GM21576 (cell line): ENCODE measurements around the gene TMEM86B.
"Not testable (repeated sequence)": the region's sequence is repeated elsewhere in the genome, so short reads cannot be mapped to it uniquely, and the experiment has no call there.

ENCODE experiments used
- ATAC-seq: cut with Tn5 transposase; IDR thresholded peaks from one replicate; pipeline ENCODE4 v1.9.1; 2021; ENCODE audit warnings: mild to moderate bottlenecking, moderate library complexity; ENCODE audit not compliant: unreplicated experiment

TMEM86B gene

GRCh38 chr19:55242517-55242916 is 14.0 kb upstream of the TMEM86B start:
- ATAC-seq: no peak

GRCh38 chr19:55241935-55242464 is 13.4 kb upstream of the TMEM86B start:
- ATAC-seq: no peak

DNA sequence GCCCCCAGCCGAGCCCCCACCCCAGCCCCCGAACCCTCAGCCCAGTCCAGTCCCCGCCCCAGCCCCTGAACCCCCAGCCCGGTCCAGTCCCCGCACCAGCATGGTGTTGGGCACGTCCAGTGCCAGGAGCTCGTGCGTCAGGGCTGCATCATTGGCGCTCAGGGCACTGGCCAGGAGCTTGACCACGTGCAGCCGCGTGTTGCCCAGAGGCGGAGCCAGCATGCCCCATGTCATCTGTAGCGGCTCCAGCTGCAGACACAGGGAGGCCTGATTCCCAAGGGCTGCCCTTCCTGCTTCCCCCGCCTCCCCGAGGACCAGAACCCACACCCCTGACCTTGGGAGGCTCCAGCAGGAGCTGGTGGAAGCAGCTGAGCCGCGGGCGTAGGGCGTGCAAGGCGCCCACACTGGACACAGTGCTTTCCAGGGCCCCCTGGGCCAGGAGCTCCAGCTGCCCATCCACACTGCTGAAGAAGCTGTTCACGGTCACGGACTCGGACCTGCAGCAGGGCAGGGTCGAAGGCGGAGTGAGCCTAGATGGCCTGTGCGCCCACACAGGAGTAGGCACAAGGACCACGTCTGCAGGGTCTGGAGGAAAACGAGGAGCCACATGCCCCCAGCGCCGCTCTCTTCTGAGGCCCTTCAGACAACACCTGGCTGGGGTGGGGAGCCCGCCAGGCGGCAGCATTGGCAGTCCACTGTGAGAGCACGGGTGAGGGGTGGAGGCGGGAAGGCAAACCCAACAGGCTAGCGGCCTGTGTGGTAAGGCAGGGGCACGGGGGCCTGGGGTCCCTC is 12.8 kb upstream of the TMEM86B start:
- no peak for ATAC-seq

DNA sequence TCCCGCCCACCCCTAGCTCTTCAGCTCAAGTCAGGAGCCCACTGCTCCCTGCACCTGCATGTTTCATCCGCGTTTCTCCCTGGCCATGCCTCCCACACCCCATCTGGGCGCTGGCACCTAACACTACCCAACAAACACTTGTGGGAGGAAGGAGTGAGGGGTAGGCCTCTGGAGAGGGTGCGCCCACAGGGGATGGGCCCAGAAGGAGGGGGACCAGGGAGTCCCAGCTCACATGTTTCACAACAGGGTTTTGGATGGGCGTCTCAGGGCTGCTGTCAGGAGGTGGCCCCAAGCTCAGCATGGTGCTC is 12.1 kb upstream of the TMEM86B start:
- no peak for ATAC-seq

- no peak for ATAC-seq
These were observed 10.4 kb upstream of the TMEM86B start for GRCh38 chr19:55239004-55239403.

DNA sequence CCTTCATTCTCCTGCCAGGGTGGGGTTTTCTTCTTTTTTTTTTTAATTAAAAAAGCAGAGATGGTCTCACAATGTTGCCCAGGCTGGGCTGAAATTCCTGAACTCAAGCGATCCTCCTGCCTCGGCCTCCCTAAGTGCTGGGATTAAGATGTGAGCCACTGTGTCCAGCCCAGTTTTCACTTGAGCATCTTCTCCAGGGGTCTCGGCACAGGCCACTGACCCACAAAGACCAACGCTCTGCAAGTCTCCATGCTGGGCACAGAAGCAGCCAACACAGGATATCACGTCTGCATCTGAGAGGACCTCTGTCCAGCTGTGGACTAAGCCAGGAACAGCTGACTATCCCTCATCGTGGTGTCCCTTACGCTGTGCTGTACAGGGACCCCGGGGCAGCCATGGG is 9.5 kb upstream of the TMEM86B start:
- ATAC-seq: no peak

GRCh38 chr19:55232986-55233385 is 4.4 kb upstream of the TMEM86B start:
- no peak for ATAC-seq

GRCh38 chr19:55232286-55232602 is 3.7 kb upstream of the TMEM86B start:
- no peak for ATAC-seq

DNA sequence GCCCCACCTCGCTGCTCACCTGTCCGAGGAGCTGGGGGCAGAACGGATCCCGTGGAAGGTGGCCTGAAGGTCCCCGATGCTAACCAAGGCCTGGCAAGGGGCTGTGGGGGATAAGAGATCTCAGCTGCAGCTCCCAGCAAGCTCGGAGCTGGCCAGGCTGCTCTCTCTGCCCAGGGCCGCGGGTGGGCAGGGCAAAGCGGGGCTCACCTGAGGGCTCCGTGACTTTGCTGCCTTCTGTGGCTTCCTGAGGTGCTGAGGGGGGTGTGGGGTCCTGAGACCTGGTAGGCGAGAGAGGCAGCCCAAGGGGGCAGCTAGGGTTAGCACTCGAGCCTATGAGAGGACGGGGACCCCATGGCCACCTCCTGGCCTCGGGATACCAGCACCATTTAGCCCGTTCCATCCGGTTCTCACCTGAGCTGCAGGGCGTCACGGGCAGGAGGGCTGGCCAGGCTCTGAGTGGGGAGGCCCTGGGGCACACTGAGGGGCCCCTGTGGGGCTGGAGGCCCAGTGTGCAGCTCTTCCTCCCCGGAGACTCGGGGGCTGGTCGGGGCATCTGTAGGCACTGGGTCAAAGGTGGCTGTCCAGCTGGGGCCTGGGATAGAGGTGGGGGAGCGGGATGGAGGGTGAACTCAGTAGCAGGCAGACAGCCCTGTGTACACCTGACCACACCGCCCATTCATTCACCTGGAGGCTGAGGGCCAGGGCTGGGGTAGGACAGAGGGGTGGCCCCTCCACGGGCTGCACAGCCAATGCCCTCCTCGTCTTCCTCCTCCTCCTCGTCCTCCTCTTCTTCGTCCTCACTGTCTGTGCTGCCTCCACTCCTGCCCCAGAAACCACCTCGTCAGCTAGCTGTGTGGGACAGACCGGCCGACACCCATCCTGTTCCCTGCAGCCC is 3.1 kb upstream of the TMEM86B start:
- ATAC-seq: no peak

- no peak for ATAC-seq
These were observed 2.2 kb upstream of the TMEM86B start for GRCh38 chr19:55230780-55231179.

DNA sequence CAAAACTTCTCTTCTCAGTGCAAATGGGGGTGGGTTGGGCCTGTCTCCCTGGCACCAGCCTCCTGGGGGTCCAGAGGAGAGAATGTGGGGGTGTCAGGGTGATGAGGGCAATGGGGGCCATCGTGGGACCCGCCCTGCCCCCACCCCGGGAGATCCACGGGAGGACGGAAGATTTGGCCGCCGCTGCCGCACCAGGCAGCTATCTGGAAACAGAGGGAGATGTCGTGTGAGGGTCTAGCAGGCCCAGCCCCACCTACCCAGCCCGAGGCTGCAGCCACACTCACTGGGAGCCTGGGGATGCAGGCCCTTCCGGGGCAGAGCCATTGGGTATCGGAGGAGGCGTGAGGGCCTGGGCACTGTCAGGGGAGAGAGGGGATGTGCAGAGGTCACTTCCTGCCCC is 1.8 kb upstream of the TMEM86B start:
- no peak for ATAC-seq

DNA sequence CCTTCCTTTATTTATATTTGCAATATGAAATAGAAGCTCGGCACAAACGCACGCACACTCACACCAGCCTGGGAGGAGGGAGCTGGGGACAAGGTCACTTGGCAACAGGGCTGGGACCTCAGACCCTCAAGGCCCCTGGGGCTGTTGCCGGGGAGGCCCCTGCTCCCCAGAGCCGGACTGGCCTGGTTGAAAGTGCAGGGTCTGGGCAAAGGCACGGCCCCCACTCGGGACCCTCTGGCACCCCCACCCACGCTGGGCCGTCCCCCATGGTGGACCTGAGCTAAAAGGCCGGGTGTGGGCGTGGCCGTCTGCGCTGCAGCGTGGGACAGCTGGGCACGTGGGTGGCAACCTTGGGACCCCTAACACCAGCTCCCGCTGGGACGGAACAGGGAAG is 1.2 kb upstream of the TMEM86B start:
- ATAC-seq: no peak

- ATAC-seq: no peak
These were observed 704 bp upstream of the TMEM86B start for GRCh38 chr19:55229145-55229788.

DNA sequence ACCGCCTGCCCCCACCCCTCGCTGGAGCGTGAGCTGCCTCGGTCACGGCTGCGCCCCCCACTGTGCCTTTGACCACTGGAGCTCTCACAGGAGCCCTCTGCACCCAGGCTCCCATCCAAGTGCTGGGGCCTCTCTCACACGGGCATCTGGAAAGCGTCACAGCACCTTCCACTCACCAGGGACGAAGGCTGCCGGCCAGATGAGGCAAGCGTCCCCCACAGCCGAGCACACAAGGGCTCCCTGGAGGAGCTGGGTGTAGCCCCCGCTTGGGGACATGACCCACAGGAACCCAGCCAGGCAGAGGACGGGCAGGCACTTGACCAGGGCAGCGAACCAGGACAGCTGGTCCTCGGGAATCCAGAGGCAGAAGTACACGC is 560 bp downstream of the TMEM86B start:
- no peak for ATAC-seq

DNA sequence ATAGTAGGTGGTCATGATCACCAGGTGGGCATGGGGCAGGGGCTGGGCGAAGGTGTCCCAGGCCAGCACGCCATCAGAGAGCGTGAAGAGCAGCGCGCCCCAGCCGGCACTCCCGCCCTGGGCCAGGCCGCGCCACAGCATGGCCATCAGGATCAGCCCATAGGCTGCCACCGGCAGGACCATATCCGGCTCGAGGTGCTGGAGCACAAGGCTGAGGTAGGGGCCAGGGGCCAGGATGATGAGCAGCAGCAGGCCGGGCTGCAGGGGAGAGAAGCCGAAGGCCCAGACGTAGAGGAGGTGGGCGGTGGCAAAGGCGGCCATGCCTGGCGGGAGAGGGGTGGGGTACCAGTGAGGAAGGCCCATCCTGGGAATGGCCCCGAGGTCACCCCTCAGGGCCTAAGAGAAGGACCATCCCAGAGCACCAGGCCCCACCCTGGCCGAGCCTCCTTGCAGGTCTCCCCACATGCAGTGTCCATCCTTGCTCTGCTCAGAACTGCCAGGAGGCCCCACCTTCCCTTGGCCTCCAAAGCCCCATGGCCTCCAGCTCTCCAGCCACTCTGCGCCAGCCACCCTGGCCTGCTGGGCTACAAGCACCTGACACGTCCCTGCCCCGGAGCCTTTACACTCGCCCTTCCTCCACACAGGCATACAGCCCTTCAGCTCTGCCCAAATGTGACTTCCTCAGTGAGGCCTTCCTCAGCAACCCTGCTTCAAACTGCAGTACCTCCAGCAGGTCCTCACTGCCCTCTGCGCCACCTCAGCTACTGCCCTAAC is 1.1 kb downstream of the TMEM86B start:
- no peak for ATAC-seq

DNA sequence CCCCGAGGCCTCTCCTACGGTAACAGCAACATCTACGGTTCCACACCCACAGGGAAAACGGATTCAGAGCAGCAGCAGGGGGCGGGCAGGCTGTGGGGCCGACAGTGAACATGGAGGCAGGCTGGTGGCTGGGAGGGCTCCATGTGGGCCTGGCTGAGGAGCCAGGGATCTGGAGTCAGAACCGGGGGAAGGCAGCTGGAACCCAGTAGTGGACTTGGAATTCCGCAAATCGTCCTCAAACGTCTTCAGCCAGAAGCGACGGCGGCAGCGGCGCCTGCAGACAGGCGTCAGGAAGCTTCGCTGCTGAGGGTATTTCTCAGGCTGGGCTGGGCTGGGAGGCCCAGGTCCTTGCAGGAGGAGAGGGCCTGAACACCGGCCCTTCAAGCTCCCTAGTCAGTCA is 1.8 kb downstream of the TMEM86B start:
- no peak for ATAC-seq

DNA sequence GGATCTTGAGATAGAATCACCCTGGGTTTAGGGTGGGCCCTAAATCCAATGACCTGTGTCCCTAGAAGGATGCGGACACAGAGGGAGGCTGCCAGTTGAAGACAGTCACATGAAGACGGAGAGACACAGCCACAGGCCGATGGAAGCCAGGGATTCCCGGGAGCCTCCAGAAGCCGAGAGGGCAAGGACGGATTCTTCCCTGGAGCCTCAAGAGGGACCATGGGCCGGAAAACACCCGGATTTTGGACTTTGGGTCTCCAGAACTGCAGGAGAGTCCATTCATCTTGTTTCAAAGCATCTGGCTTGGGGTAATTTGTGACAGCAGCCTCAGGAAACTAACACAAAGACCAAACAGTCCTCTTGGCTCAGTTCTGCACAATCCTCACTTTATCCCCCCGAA is 2.3 kb downstream of the TMEM86B start:
- no peak for ATAC-seq

DNA sequence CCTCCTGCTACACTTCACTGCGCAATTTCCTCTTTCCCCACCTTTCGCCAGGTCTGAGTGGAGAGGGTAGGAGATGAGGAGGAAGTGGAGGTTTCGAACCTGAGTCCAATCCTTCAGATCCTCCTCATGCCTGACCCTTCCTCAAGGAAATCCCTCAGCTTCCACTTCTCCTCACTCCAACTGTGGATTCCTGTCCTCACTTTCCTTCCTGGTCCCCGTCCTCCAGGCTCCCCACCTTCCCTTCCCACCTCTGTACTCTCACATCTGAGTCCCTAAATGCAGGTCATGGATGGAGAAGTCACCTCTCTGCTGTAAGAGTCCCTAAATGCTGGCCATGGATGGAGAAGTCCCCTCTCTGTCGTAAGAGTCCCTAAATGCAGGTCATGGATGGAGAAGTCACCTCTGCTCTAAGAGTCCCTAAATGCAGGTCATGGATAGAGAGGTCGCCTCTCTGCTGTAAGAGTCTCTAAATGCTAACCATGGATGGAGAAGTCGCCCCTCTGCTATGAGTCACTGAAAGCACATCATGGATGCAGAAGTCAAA is 3.1 kb downstream of the TMEM86B start:
- ATAC-seq: no peak

DNA sequence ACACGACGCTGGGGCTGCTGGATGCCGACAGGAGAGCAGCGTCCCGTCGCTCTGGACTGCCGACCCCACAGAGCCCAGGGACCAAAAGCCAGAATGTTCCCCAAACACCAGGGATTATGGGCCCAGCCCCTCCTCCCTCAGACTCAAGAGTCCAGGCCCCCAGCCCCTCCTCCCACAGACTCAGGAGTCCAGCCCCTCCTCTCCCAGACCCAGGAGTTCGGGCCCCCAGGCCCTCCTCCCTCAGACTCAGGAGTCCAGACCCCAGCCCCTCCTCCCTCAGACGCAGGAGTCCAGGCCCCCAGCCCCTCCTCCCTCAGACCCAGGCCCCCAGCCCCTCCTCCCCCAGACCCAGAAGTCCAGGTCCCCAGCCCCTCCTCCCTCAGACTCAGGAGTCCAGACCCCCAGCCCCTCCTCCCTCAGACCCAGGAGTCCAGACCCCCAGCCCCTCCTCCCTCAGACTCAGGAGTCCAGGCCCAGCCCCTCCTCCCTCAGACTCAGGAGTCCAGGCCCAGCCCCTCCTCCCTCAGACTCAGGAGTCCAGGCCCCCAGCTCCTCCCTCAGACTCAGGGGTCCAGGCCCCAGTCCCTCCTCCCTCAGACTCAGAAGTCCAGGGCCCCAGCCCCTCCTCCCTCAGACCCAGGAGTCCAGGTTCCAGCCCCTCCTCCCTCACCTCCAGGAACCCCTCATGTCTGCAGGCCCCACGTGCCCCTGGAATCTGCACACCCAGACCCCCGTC is 3.7 kb downstream of the TMEM86B start:
- not testable (repeated sequence) for ATAC-seq

DNA sequence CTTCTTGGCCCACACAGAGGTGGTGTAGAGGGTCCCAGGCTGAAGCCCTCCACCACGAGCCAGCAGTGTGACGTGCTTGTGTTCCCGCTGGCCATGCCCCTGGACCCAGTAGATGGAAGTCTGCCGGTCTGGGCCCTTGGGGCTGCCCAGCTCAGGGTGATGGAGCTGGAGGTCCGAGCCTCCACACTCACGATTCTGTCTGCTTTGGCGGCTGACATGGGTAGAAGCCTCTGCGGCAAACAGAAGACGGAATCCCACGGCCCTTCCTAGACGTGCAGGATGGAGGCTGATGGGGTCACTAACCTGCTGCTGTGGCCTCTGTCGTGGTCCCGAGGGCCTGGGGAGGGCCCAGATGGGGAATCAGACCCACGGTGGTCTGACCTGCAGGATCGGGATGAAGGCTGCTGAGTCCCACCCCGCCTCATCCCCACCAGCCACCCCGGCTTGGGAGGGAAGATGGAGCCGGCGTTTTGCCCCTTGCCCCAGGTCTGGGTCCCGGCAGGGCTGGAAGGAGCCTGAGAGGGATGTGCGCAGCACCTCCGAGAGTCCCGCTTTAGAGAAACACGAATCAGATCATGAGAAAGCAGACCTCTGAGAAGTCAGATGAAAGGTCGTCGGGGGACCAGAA is 4.4 kb downstream of the TMEM86B start:
- no peak for ATAC-seq
